ENCODE measurements around the gene JPH2.

JPH2 gene

GRCh38 chr20:44222027-44222426, 35.0 kb upstream of the JPH2 start:
- no peak for ATAC-seq
- no peak for TF ChIP-seq ARNTL (CRISPR knock-in tag; IDR thresholded peaks at IDR 0.05; ENCODE audit: borderline replicate concordance, low read depth)
- no peak for TF ChIP-seq PATZ1 (CRISPR knock-in tag; IDR thresholded peaks at IDR 0.05; ENCODE audit: borderline replicate concordance)
- TF ChIP-seq CSRNP3 (CRISPR knock-in tag; IDR thresholded peaks at IDR 0.05), result no peak
- no peak for TF ChIP-seq GLIS3 (CRISPR knock-in tag; IDR thresholded peaks at IDR 0.05)
- TF ChIP-seq PPARA (CRISPR knock-in tag; IDR thresholded peaks at IDR 0.05; ENCODE audit: borderline replicate concordance), result no peak
- no peak for TF ChIP-seq CREB5 (CRISPR knock-in tag; IDR thresholded peaks at IDR 0.05; ENCODE audit: low read depth)
- TF ChIP-seq SNAI2 (CRISPR knock-in tag; IDR thresholded peaks at IDR 0.05), result no peak
- no peak for TF ChIP-seq TCF4 (CRISPR knock-in tag; IDR thresholded peaks at IDR 0.05; ENCODE audit: borderline replicate concordance)

GRCh38 chr20:44221368-44221954, 34.5 kb upstream of the JPH2 start:
- no peak for ATAC-seq
- TF ChIP-seq ZNF8 (CRISPR knock-in tag; IDR thresholded peaks at IDR 0.05) (no peak), ZNF70 (CRISPR knock-in tag; IDR thresholded peaks at IDR 0.05) (peak; percentile 94)

- ATAC-seq, result no peak
- TF ChIP-seq CSDC2 (CRISPR knock-in tag; IDR thresholded peaks at IDR 0.05) (no peak), ZFP30 (CRISPR knock-in tag; IDR thresholded peaks at IDR 0.05) (no peak), TSHZ2 (CRISPR knock-in tag; IDR thresholded peaks at IDR 0.05) (no peak), ZFP3 (CRISPR knock-in tag; IDR thresholded peaks at IDR 0.05) (no peak), ZNF70 (CRISPR knock-in tag; IDR thresholded peaks at IDR 0.05) (no peak), GLIS3 (CRISPR knock-in tag; IDR thresholded peaks at IDR 0.05) (no peak), CREB5 (CRISPR knock-in tag; IDR thresholded peaks at IDR 0.05; ENCODE audit: low read depth) (no peak), ZNF8 (CRISPR knock-in tag; IDR thresholded peaks at IDR 0.05) (no peak), ARNTL (CRISPR knock-in tag; IDR thresholded peaks at IDR 0.05; ENCODE audit: borderline replicate concordance, low read depth) (no peak), PATZ1 (CRISPR knock-in tag; IDR thresholded peaks at IDR 0.05; ENCODE audit: borderline replicate concordance) (no peak), POU6F1 (CRISPR knock-in tag; IDR thresholded peaks at IDR 0.05; ENCODE audit: borderline replicate concordance, low read depth) (no peak), BACH2 (CRISPR knock-in tag; IDR thresholded peaks at IDR 0.05; ENCODE audit: borderline replicate concordance) (no peak), ESRRG (CRISPR knock-in tag; IDR thresholded peaks at IDR 0.05) (no peak), SNAI2 (CRISPR knock-in tag; IDR thresholded peaks at IDR 0.05) (no peak), CSRNP3 (CRISPR knock-in tag; IDR thresholded peaks at IDR 0.05) (no peak), TOX (CRISPR knock-in tag; IDR thresholded peaks at IDR 0.05; ENCODE audit: borderline replicate concordance) (no peak), PPARA (CRISPR knock-in tag; IDR thresholded peaks at IDR 0.05; ENCODE audit: borderline replicate concordance) (no peak), ZC3H10 (CRISPR knock-in tag; IDR thresholded peaks at IDR 0.05) (no peak), TCF4 (CRISPR knock-in tag; IDR thresholded peaks at IDR 0.05; ENCODE audit: borderline replicate concordance) (no peak), OSR1 (CRISPR knock-in tag; IDR thresholded peaks at IDR 0.05) (no peak)
These were observed 32.8 kb upstream of the JPH2 start for GRCh38 chr20:44219791-44220190.
